Measurements from ENCODE around the gene CASZ1.

Gene CASZ1

GRCh38 chr1:10593750-10594149 is 202.7 kb downstream of the CASZ1 start:
- no peak for ATAC-seq (replicated peaks)
- H3K27ac Mint-ChIP-seq, result no peak overlapping the region

GRCh38 chr1:10592373-10592772 is 204.1 kb downstream of the CASZ1 start:
- H3K9me3 Mint-ChIP-seq, result no peaks in the 10 kb centered on the region
- H3K36me3 Mint-ChIP-seq, result peaks cover 0 to 3% of the 10 kb centered on the region in 2 donors
- H3K4me1 Mint-ChIP-seq, result peaks cover 0 to 2% of the 10 kb centered on the region in 2 donors

More at GRCh38 chr1:10593750-10594149, 202.7 kb downstream of the CASZ1 start:
- Mint-ChIP-seq H3K4me1 (peaks cover 0 to 2% of the 10 kb centered on the region in 2 donors), H3K27me3 (no peaks in the 10 kb centered on the region), H3K36me3 (peaks cover 0 to 6% of the 10 kb centered on the region in 2 donors), H3K9me3 (no peaks in the 10 kb centered on the region), H3K4me3 (no peak overlapping the region)
- no peak for DNase-seq

DNA sequence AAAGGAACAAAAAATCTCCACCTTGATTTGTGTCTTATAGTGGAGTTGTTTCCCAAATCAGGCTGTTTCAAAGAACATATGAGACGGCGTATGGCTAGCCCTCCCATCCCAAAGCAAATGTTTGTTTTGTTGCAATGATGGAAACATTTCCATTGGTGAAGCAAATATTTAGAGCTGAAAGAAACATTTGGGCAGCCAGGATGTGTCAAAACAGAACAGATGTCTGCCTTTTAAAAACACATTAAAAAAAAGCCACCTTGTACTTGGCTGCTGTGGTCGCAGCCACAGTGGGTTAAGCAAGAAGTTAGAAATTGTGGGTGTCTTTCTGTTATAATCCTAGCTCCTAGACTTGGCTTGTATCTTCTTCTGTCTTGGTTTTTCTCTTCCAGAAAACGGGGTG is 205.4 kb downstream of the CASZ1 start:
- H3K27ac Mint-ChIP-seq, result no peak overlapping the region

More at GRCh38 chr1:10592373-10592772, 204.1 kb downstream of the CASZ1 start:
- DNase-seq (no peak), ATAC-seq (replicated peaks) (no peak)
- Mint-ChIP-seq H3K27ac (no peak overlapping the region), H3K4me3 (no peak overlapping the region), H3K27me3 (no peaks in the 10 kb centered on the region)

GRCh38 chr1:10589074-10589473 is 207.4 kb downstream of the CASZ1 start:
- Mint-ChIP-seq H3K36me3 (peaks cover 12 to 13% of the 10 kb centered on the region in 2 donors), H3K27ac (no peak overlapping the region), H3K9me3 (peaks cover 0 to under 1% of the 10 kb centered on the region in 2 donors), H3K4me1 (peaks cover 0 to 2% of the 10 kb centered on the region in 2 donors), H3K27me3 (no peaks in the 10 kb centered on the region), H3K4me3 (no peak overlapping the region)
- no peak for ATAC-seq (replicated peaks)
- DNase-seq, result no peak

More for the DNA sequence above, 205.4 kb downstream of the CASZ1 start:
- Mint-ChIP-seq H3K9me3 (no peaks in the 10 kb centered on the region), H3K4me1 (peaks cover 0 to 2% of the 10 kb centered on the region in 2 donors), H3K27me3 (no peaks in the 10 kb centered on the region), H3K4me3 (no peak overlapping the region), H3K36me3 (peaks cover 1 to 7% of the 10 kb centered on the region in 2 donors)
- ATAC-seq (replicated peaks), result no peak
- DNase-seq, result no peak

- H3K4me1 Mint-ChIP-seq, result peaks cover 0 to 6% of the 10 kb centered on the region in 2 donors
- DNase-seq (no peak), ATAC-seq (replicated peaks) (no peak)
- H3K27me3 Mint-ChIP-seq, result no peaks in the 10 kb centered on the region
- H3K4me3 Mint-ChIP-seq, result no peak overlapping the region
- H3K9me3 Mint-ChIP-seq, result peaks cover 0 to 3% of the 10 kb centered on the region in 2 donors
- H3K27ac Mint-ChIP-seq, result no peak overlapping the region
- peaks cover 13 to 15% of the 10 kb centered on the region in 2 donors for H3K36me3 Mint-ChIP-seq
These were observed 207.8 kb downstream of the CASZ1 start for GRCh38 chr1:10588640-10589039.
